Right ventricle myocardium superior (tissue), 1 donor: ENCODE measurements around the gene HHAT. TPM values are rescaled to one million over a fixed set of nuclear protein-coding genes. Genes with fewer than 3 reads are reported as not detected.

Source experiments
- ATAC-seq: fragments of 200-7000 bp; cut with Tn5 transposase; one replicate; pipeline ENCODE4 v1.9.1; 2020; ENCODE audit warnings: mild to moderate bottlenecking; ENCODE audit not compliant: poor library complexity
- DNase-seq: peaks from one replicate; pipeline ENCODE4 v3.0.0-alpha.2; 2020
- intact Hi-C: fragments of 100-400 bp; cut with DNase I; formaldehyde crosslinking; loops from one replicate; pipeline ENCODE4 v1.11.2; 2022
- total RNA-seq: library from RNA; stranded (reverse); fragmentation: NEBNext Ultra II Directional; extraction: Animal tissue kit (Norgen Biotek cat#: 25700); gene quantifications from one replicate; pipeline ENCODE4 v1.2.1, GENCODE V29; 2021
- donor health status: DM: no; HTN: yes; CAD: no; lungs with severe emphysema.

Gene HHAT
- total RNA-seq, 1 donor from 2014 or later = 1.5 TPM

GRCh38 chr1:210311726-210312493 lies 16.8 kb upstream of the HHAT start:
- DNase-seq = no peak

DNA sequence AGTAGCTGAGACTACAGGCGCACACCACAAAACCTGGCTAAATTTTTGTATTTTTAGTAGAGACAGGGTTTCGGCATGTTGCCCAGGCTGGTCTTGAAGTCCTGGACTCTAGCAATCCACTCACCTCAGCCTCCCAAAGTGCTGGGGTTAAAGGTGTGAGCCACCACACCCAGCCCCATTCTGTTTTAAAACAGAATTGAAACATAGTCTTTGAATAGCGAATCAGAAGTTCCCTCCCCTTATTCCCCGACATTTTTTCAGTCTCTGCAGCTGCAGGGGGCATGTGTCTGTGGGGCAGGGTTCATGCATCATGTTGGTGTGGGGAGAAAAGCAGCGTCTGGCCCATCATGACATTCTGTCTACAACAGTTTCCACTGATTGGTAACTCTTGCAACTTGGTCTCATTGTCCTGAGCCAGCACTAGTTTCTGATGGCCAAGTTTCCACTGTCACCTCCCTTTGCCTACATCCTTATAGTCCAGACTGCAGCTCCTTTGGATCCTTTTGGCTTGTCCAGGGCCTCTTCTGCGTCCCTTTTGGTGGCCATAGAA lies 15.6 kb upstream of the HHAT start:
- intact Hi-C loops = no loop called here
- ATAC-seq = no peak
- no peak for DNase-seq

More at GRCh38 chr1:210311726-210312493, 16.8 kb upstream of the HHAT start:
- intact Hi-C loops = loop anchor here (2.0 kb wide), 1 partner anchor 169 kb away; no protein-coding TSS in a partner anchor
- ATAC-seq = peak; percentile 83

- ATAC-seq (no peak), DNase-seq (no peak)
- intact Hi-C loops = no loop called here
These were observed 14.8 kb upstream of the HHAT start for GRCh38 chr1:210313921-210314320.

- ATAC-seq (no peak), DNase-seq (no peak)
- intact Hi-C loops = no loop called here
These were observed 13.2 kb upstream of the HHAT start for GRCh38 chr1:210315529-210315928.

GRCh38 chr1:210321131-210321530 lies 7.6 kb upstream of the HHAT start:
- intact Hi-C loops = no loop called here

DNA sequence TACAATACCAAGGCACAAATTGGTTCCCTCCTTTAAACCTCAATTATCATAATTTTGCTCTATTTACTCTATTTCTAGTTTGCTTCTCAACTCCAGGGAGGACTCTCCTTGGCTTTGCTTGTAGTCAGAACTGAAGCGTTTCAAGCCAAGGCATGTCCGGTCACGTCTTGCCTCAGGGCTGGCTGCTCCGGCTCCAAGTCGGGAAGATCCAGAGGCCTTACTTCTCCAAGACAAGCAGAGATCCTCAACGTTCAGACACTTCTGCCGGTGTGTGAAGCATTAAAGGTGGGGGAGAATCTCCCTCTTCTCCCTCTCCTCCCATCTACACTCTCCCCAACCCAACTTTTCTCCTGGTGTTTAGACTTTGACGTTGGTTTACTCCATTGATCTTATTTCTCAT lies 7.2 kb upstream of the HHAT start:
- DNase-seq = no peak
- intact Hi-C loops = no loop called here
- ATAC-seq = no peak

More at GRCh38 chr1:210321131-210321530, 7.6 kb upstream of the HHAT start:
- ATAC-seq (no peak), DNase-seq (no peak)

GRCh38 chr1:210323957-210324356 lies 4.7 kb upstream of the HHAT start:
- intact Hi-C loops = no loop called here
- DNase-seq (no peak), ATAC-seq (no peak)

GRCh38 chr1:210325026-210325670 lies 3.6 kb upstream of the HHAT start:
- intact Hi-C loops = no loop called here
- DNase-seq (no peak), ATAC-seq (no peak)

- ATAC-seq = peak; percentile 45
- no peak for DNase-seq
- intact Hi-C loops = no loop called here
These were observed 513 bp upstream of the HHAT start for GRCh38 chr1:210328032-210328745.

GRCh38 chr1:210330279-210330866 lies 1.7 kb downstream of the HHAT start:
- no peak for DNase-seq
- intact Hi-C loops = no loop called here
- ATAC-seq = no peak

DNA sequence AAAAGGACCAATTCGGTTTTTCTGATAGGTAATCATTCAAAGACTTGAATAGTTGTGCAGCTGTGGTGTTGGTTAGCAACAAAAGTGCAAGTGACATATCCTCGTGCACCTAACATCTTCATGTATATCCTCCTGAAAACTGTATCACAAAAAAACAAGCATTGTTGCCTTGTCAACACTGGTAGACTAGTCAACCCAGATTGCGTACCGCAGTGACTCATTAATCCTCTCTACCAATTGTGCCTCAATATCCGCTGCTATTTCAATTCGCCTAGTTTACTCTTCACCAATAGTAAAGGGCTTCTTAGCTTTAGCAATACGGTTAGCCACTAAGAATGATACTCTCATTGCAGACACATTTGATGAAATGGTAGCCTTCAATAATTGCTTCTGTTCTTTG lies 3.5 kb downstream of the HHAT start:
- ATAC-seq (no peak), DNase-seq (no peak)
- intact Hi-C loops = no loop called here

DNA sequence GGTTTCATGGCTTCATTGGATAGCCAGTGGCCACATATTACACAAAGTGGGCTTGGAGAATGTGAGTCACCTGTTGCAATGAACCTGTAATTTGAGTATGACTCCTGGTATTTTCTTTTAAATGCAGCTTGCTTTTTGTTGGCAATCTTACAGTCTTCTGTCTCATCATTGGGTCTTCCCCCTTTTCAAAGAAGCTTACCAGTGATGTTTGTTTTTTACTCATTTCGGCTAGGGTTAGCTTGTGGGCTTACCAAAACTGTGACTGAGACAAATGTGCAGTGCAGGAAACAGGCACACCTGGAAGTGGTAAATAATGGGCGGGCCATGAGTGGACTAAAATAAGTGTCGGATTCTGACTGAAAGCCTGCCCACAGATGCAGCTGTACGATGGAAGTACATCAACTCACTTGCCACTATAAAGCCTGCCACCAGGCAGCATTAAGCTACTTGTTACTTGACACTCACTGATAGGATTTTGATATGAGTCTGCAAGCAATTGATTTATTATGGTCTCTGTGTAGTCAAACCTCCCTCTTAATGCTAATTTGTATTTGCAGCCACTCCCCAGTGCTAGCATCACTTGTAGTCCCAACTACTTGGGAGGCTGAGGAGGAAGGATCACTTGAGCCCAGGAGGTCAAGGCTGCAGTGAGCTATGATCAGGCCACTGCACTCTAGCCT lies 4.2 kb downstream of the HHAT start:
- DNase-seq (no peak), ATAC-seq (no peak)
- intact Hi-C loops = no loop called here

- intact Hi-C loops = no loop called here
- no peak for ATAC-seq
These were observed 6.3 kb downstream of the HHAT start for GRCh38 chr1:210335001-210335400.

GRCh38 chr1:210336362-210336761 lies 7.7 kb downstream of the HHAT start:
- no peak for ATAC-seq
- DNase-seq = no peak
- intact Hi-C loops = no loop called here

More at GRCh38 chr1:210335001-210335400, 6.3 kb downstream of the HHAT start:
- no peak for DNase-seq

DNA sequence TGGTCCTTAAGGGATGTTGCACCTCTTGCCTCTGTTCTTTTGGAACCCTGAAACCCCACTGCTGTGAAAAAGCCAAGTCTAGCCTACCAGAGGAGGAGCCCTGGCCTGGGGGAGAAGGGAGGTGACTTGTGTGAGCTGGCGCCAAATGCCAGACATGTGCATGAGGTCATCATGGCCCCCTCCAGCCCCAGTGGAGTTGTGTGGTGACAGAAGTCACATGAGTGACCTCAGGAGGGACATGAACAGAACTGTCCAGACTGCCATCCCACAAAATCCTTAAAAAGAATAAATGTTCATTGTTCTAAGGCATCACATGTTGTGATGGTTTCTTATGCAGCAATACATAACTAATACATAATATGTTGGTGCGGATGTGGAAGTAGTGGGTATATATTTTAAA lies 10.8 kb downstream of the HHAT start:
- ATAC-seq (no peak), DNase-seq (no peak)
- intact Hi-C loops = no loop called here

DNA sequence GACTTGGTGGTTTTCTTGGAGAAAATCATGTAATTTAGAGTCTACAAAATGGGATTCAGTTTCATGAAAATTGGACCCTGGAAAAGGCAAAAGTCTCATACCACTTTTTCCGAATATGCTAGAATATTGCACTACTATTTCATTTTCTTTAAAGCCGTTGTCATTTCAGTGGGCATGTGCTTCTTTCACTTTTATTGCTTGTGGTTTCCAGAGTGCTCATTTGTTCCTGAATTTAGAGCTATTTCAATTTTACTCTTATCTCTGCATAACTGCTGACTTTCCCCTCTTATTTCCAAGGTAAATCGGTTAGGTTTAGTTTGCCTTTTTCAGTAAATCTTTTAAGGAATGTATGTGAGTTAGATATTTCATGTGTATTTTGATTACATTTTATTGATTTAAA lies 11.6 kb downstream of the HHAT start:
- no peak for DNase-seq
- intact Hi-C loops = no loop called here
- no peak for ATAC-seq

- intact Hi-C loops = no loop called here
- DNase-seq = no peak
- no peak for ATAC-seq
These were observed 12.1 kb downstream of the HHAT start for GRCh38 chr1:210340841-210341240.

- intact Hi-C loops = no loop called here
- DNase-seq (no peak), ATAC-seq (peak; percentile 29)
These were observed 14.5 kb downstream of the HHAT start for GRCh38 chr1:210342986-210343780.
